Measurements from ENCODE around the gene KIR2DL3. TPM values are rescaled to one million over a fixed set of nuclear protein-coding genes. Genes with fewer than 3 reads are reported as not detected.
"Not testable (repeated sequence)": the region's sequence is repeated elsewhere in the genome, so short reads cannot be mapped to it uniquely, and the experiment has no call there.

The KIR2DL3 gene
- not detected in 2 replicates for total RNA-seq (2014; rRNA removed; shearing (Covaris generic))

DNA sequence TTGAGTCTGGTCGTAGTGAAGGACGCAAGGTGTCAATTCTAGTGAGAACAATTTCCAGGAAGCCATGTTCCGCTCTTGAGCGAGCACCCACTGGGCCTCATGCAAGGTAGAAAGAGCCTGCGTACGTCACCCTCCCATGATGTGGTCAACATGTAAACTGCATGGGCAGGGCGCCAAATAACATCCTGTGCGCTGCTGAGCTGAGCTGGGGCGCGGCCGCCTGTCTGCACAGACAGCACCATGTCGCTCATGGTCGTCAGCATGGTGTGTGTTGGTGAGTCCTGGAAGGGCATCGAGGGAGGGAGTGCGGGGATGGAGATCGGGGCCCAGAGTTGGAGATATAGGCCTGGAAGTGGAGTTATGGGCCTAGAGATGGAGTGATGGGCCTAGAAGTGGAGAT, at the start of gene KIR2DL3:
Gene KIR2DL3 (plus strand): TSS at position 208 of the 400 bp plus-strand sequence. CDS start 33 bp downstream, at position 241.
- DNase-seq (ENCODE audit: low read depth), result not testable (repeated sequence)

DNA sequence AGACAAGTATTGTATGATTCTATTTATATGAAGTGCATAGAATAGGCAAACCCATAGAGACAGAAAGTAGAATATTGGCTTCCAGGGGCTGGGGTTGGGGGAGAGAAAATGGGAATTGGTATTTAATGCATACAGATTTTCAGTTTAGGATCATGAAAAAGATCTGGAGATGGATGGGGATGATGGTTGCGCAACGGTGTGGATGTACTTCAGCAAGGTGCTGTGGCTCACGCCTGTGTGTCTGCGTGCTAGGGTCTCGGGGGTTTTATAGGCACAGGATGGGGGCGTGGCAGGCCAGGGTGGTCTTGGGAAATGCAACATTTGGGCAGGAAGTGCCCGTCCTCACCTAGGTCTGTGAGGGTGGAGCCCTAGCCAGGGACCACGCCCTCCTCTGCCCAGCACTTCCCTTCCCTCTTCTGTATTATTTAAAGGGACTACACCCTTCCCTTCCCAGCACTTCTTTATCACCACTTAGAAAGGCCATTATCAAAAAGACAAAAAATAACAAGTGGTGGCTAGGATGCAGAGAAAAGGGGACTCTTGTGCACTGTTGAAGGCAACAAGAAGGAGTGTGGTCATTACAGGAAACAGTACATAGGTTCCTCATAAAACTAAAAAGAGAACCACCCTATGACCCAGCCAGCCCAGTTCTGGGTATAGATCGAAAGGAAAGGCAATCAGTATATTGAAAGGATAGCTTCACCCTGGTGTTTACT, 46.6 kb upstream of the KIR2DL3 start:
- DNase-seq (ENCODE audit: low read depth), result no peak

DNA sequence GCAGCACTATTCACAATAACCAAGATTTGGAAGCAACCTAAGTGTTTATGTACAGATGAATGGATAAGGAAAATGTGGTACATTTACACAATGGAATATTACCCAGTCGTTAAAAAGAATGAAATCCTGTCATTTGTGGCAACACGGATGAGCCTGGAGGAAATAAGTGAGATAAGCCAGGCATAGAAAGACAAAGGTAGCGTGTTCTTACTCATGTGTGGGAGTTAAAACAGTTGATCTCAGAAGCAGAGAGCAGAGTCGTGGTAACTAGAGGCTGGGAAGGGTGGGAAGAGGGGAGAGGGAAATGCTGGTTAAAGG, 46.1 kb upstream of the KIR2DL3 start:
- DNase-seq (ENCODE audit: low read depth), result no peak

DNA sequence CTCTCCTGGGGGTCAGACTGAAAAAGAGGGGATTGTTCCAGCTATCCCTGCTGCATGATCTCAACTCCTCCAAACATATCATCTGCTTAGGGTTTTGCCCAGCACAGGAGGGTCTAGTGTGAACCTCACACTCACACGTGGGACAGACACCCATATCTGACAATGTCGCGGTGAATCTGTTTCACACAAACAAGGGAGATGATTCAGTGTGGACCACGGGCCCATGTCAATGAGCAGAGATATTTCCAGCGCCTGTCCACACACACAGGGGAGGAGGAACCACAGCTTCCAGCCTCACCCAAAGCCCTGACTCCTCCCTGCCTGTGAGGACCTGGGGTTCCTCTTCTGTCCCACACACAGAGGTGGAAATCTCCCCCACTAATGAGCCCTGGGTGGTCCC, 43.7 kb upstream of the KIR2DL3 start:
- no peak for DNase-seq (ENCODE audit: low read depth)

DNA sequence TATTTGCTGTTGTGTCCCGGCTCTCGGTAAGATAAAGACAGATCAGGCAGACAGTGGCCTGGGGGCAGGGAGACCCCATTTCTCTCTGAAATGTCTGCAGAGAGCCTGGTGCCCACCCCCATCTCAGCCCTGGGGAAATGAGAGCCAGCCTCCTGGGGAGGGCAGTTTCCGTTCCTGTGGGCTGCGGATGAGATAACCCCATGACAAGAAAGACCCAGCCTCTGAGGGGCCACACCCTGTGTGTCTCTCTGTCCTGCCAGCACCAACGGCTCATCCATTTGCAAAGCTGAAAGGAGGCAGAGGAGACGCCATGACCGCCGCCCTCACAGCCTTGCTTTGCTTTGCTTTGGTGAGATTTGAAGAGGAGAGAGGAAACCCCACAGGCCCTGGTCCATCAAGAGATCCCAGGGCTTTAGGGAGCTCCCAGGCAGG, 42.2 kb upstream of the KIR2DL3 start:
- no peak for DNase-seq (ENCODE audit: low read depth)

DNA sequence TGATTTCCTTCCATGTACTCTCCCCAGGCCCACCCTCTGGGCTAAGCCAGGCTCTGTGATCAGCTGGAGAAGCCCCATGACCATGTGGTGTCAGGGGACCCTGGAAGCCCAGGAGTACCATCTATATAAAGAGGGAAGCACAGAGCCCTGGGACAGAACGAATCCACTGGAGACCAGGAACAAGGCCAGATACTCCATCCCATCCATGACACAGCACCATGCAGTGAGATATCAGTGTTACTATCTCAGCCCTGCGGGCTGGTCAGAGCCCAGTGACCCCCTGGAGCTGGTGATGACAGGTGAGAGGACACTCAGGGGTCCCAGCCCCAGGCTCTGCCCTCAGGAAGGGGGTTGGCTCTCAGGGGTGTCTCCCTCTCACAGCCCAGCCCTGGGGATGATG, 41.5 kb upstream of the KIR2DL3 start:
- no peak for DNase-seq (ENCODE audit: low read depth)

DNA sequence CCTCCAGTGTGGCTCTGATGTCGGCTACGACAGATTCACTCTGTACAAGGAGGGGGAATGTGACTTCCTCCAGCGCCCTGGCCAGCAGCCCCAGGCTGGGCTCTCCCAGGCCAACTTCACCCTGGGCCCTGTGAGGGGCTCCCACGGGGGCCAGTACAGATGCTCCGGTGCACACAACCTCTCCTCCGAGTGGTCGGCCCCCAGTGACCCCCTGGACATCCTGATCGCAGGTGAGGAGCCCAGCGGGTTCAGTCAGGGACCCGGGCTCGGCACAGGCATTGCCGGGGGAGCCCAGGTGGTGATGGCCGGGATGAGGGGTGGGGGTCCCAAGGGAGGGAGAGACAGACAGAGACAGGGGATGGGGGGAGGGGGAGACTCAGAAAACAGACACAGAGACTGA, 40.6 kb upstream of the KIR2DL3 start:
- not testable (repeated sequence) for DNase-seq (ENCODE audit: low read depth)

DNA sequence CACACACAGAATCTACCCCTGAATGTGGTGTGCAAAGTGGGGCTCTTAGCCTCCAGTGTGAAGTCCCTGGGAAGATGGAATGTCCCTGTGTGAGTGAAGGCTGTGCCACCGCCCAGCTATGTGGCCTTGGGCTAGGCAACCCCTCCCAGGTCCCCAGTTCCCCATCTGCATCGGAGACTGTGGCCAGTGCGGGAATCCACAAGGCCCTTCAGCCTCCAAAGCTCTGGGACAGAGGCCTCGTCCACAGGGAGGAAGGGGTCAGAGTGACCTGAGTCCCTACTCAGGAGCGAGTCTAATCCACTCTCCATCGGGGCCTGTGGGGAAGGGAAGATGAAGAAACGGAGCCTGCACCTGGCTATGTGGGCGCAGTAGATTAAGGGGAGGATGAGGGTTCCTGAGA, 33.4 kb upstream of the KIR2DL3 start:
- DNase-seq (ENCODE audit: low read depth), result no peak

DNA sequence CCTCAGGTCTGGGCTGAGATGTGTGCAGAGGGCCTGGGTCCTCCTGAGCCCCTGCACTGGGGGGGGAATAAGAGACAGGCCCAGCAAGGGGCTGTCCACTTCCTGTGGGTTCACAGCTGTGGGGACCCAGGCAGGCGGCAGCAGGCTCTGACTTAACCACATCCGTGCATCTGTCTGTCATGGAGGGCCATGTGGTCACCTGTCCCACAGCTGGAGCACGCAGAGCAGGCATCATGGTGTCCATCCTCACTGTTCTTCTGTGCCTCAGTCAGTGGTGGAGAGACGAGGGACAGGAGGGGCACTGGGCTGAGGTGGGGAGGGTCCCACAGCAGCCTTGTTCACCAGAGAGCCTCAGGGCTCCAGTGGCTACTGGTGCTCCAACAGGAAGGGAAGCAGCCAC, 30.4 kb upstream of the KIR2DL3 start:
- DNase-seq (ENCODE audit: low read depth), result no peak

DNA sequence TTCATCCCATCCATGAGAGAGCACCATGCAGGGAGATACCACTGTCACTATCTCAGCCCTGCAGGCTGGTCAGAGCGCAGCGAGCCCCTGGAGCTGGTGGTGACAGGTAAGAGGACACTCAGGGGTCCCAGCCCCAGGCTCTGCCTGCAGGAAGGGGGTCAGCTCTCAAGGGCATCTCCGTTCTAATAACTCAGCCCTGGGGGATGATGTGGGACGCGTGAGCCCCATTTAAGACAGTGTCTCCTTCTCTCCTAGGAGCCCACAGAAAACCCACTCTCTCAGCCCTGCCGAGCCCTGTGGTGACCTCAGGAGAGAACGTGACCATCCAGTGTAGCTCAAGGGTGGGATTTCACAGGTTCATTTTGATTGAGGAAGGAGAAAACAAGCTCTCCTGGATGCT, 29.5 kb upstream of the KIR2DL3 start:
- no peak for DNase-seq (ENCODE audit: low read depth)

DNA sequence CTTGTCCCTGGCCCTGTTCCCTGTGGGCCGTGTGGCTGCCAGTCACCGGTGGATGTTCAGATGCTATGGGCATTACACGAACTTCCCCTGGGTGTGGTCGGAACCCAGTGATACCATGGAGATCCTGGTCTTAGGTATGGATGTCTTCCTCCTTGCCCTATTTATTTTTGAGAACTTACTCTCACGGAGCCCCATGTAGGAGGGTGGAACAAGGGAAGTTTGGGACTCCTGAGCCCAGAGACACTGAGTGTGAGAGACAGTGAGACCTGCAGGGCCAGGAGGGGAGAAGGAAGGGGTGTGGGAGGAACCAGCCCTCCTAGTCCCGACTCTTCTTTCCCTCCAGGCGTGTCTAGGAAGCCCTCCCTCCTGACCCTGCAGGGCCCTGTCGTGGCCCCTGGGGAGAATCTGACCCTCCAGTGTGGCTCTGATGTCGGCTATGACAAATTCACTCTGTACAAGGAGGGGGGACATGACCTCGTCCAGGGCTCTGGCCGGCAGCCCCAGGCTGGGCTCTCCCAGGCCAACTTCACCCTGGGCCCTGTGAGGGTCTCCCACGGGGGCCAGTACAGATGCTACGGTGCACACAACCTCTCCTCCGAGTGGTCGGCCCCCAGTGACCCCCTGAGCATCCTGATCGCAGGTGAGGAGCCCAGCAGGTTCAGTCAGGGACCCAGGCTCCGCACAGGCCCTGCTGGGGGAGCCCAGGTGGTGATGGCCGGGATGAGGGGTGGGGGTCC, 28.9 kb upstream of the KIR2DL3 start:
- DNase-seq (ENCODE audit: low read depth), result no peak

DNA sequence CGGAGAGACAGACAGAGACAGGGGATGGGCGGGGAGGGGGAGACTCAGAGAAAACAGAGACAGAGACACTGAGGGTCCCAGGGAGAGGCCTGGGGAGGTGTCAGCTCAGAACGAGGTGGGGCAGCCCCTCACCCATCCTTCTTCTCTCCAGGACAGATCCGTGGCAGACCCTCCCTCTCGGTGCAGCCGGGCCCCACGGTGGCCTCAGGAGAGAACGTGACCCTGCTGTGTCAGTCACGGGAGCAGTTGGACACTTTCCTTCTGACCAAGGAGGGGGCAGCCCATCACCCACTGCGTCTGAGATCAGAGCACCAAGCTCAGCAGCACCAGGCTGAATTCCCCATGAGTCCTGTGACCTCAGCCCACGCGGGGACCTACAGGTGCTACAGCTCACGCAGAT, 28.4 kb upstream of the KIR2DL3 start:
- DNase-seq (ENCODE audit: low read depth), result not testable (repeated sequence)

DNA sequence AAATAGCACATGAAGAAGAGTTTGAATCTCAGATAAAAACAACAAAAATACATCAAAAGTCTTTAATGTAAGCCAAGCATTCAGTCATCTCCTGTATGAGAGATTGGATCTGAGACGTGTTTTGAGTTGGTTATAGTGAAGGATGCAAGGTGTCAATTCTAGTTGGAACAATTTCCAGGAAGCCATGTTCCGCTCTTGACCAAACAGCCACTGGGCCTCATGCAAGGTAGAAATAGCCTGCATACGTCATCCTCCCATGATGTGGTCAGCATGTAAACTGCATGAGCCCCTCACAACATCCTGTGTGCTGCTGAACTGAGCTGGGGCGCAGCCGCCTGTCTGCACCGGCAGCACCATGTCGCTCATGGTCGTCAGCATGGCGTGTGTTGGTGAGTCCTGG, 14.2 kb upstream of the KIR2DL3 start, which contains the start of gene KIR3DL3:
Gene KIR3DL3 (plus strand): TSS at position 301 of the 400 bp plus-strand sequence. CDS start 55 bp downstream, at position 356.
- DNase-seq (ENCODE audit: low read depth), result no peak

DNA sequence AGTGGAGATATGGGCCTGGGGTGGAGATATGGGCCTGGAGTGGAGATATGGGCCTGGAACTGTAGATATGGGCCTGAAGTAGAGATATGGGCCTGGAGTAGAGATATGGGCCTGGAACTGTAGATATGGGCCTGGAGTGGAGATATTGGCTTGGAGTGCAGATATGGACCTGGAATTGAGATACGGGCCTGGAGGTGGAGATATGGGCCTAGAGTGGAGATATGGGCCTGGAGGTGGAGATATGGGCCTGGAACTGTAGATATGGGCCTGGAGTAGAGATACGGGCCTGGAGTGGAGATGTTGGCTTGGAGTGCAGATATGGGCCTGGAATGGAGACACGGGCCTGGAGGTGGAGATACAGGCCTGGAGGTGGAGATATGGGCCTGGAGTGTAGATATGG, 13.7 kb upstream of the KIR2DL3 start:
- DNase-seq (ENCODE audit: low read depth), result no peak

DNA sequence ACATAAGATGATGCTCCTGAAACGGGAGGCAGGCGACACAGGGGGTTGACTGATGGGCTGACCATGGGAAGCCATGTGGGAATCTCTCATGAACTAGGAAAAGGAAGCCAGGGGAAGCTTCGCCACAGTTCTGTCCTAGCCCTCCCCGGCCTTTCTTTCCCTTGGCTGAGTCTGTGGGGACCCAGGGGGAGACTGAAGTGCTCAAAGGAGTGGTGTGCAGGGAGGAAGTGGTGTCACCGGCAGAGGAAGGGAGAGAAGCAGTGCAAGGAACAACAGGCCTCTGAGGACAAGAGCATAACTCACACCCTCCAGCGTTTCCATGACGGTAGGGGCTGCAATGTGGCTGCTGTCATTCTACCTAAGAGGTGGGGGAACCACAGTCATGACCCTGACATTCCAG, 13.0 kb upstream of the KIR2DL3 start:
- DNase-seq (ENCODE audit: low read depth), result no peak

DNA sequence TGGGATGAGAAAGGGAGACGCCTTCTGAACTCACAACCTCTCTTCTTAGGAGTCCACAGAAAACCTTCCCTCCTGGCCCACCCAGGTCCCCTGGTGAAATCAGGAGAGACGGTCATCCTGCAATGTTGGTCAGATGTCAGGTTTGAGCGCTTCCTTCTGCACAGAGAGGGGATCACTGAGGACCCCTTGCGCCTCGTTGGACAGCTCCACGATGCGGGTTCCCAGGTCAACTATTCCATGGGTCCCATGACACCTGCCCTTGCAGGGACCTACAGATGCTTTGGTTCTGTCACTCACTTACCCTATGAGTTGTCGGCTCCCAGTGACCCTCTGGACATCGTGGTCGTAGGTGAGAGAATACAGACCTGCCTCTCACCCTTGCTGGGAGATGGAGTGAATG, 10.8 kb upstream of the KIR2DL3 start:
- DNase-seq (ENCODE audit: low read depth), result no peak

DNA sequence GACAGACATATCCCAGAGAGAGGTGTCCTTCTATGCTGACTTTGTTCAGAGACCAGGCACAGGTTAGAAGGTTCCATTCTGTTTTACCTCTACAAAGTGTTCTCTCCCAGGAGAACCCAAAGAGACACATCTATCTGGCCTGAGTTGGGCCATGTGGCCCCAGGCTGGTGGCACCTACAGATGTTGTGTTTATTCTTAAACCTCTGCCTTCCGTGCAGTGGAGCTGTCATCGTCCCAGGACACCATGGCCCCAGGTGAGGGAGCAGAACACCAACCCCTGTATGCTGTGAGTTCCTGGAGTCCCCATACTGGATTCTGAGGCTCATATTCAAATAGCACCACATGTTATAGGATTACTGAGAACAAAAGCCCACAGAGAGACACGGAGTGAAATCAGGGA, 10.1 kb upstream of the KIR2DL3 start:
- DNase-seq (ENCODE audit: low read depth), result no peak

DNA sequence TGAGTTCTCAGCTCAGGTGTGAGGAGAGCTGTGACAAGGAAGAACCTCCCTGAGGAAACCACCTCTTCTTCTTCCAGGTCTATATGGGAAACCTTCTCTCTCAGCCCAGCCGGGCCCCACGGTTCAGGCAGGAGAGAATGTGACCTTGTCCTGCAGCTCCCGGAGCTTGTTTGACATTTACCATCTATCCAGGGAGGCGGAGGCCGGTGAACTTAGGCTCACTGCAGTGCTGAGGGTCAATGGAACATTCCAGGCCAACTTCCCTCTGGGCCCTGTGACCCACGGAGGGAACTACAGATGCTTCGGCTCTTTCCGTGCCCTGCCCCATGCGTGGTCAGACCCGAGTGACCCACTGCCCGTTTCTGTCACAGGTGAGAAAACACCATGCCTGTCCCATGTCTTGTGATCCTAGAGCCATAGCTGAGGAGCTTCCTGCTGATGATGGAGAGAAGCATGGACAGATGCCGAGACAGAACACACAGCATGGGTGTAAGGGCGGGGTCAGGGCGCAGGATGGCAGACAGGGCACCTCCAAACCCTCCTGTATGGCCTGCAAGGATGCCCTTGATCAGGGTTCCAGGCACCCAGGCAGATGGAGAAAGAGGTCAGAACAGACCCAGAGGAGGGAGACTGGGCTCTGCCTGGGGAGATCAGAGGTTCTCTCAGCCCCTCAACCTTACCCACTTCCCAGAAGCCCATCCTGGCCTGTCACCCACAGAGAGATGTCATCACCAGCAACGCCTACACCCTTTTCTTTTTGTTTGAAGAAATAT, 8.7 kb upstream of the KIR2DL3 start:
- DNase-seq (ENCODE audit: low read depth), result no peak

DNA sequence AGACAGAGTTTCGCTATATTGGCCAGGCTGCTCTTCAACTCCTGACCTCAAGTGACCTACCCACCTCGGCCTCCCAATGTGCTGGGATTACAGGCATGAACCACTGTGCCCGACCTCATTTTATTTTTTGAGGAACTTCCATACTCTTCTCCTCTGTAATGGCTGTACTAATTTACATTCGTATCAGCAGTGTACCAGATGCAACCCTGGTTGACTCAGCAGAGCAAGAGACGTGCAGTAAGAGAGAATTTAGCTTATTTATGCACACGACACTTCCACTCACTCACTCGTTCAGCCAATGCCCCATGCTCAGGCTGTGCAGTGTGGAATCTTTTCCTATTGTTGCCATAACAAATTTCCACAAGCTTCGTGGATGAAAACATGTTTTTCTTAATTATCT, 7.1 kb upstream of the KIR2DL3 start:
- DNase-seq (ENCODE audit: low read depth), result no peak

DNA sequence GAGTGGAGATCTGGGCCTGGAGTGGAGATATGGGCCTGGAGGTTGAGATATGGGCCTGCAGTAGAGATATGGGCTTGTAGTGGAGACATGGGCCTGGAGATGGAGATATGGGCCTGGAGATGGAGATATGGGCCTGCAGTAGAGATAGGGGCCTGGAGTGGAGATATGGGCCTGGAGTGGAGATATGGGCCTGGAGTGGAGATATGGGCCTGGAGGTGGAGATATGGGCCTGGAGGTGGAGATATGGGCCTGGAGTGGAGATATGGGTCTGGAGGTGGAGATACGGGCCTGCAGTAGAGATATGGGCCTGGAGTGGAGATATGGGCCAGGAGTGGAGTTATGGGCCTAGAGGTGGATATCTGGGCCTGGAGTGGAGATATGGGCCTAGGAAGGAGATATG, 402 bp downstream of the KIR2DL3 start:
- DNase-seq (ENCODE audit: low read depth), result no peak

DNA sequence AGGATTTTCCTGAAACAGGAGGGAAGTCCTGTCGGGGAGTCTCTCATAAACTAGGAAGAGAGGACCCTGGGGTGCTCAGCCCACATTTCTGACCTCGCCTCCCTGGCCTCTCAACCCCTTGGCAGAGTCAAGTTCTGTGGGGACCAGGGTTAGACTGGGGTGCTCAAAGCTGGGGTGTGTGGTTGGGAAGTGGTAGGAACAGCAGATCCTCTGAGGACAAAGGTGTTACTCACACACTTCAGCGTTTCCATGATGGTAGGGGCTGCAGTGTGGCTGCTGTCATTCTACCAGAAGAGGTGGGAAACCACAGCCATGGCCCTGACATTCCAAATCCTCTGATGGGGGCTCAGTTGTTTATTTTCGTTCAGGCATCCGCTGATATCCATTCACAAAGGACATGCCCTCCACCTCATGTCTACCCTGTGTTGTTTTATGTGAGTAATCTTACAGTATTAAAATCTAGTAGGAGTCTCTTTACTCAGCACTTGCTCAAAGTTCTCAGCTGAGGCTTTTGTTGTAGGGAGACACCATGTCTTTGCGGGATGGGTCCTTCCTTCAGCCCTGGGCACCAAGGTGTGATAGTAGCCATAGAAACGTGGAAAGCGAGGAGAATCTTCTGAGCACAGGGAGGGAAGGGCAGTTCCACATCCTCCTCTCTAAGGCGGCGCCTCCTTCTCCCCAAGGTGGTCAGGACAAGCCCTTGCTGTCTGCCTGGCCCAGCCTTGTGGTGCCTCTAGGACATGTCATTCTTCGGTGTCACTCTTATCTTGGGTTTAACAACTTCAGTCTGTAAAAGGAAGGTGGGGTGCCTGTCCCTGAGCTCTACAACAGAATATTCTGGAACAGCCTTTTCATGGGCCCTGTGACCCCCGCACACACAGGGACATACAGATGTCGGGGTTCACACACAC, 1.5 kb downstream of the KIR2DL3 start:
- no peak for DNase-seq (ENCODE audit: low read depth)

DNA sequence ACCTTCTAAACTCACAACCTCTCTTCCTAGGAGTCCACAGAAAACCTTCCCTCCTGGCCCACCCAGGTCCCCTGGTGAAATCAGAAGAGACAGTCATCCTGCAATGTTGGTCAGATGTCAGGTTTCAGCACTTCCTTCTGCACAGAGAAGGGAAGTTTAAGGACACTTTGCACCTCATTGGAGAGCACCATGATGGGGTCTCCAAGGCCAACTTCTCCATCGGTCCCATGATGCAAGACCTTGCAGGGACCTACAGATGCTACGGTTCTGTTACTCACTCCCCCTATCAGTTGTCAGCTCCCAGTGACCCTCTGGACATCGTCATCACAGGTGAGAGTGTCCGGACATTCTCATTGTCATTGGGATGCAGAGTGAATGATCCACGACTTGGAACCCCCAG, 3.6 kb downstream of the KIR2DL3 start:
- DNase-seq (ENCODE audit: low read depth), result not testable (repeated sequence)

All from M059J (cell line).